ENCODE results near the gene MAGEF1. TPM values are rescaled to one million over a fixed set of nuclear protein-coding genes. Genes with fewer than 3 reads are reported as not detected.

Gene MAGEF1
- total and polyA plus RNA-seq, 9 of the 15 experiments (the other 6 are each of a cell fraction or from before 2014, with no cell fraction given): 1.5 to 39.1 (median 19.8) TPM

DNA sequence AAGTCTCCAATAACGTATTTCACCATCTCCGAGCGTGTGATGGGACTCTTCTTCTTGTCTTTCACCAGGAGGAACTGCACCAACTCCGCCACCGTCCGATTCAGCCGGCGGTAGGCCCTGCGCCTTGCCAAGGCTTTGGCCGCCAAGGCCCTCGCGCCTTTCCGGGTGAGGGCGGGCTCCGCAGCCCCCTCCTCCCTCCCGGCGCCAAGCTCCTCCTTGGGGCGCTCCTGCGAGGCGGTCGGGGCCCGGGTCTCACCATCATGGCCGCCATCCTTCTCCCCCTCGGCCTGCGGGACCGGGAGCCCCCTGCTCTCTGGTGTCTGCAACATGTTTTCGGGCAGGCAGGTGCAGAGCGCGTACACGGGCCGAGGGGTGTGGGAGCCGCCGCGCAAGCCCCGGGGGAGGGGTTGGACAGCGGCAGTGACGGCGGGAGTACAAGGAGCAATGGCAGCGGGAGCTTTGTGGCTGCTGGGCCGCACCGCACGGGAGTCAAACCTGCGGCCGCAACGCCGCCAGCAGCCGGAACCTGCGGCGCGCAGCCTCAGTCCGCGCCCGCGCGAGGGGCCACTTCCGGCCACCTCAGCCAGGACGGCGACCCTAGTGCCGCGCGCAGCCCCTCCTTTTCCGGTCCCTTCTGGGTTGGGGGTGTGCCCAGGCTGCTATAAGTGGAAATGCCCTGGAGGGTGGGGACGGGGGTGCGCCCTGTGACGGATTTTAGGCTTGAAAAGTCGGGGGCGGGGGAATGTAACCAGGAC lies at the start of gene MAGEF1 (continued):
- TF ChIP-seq, protein P1, sequence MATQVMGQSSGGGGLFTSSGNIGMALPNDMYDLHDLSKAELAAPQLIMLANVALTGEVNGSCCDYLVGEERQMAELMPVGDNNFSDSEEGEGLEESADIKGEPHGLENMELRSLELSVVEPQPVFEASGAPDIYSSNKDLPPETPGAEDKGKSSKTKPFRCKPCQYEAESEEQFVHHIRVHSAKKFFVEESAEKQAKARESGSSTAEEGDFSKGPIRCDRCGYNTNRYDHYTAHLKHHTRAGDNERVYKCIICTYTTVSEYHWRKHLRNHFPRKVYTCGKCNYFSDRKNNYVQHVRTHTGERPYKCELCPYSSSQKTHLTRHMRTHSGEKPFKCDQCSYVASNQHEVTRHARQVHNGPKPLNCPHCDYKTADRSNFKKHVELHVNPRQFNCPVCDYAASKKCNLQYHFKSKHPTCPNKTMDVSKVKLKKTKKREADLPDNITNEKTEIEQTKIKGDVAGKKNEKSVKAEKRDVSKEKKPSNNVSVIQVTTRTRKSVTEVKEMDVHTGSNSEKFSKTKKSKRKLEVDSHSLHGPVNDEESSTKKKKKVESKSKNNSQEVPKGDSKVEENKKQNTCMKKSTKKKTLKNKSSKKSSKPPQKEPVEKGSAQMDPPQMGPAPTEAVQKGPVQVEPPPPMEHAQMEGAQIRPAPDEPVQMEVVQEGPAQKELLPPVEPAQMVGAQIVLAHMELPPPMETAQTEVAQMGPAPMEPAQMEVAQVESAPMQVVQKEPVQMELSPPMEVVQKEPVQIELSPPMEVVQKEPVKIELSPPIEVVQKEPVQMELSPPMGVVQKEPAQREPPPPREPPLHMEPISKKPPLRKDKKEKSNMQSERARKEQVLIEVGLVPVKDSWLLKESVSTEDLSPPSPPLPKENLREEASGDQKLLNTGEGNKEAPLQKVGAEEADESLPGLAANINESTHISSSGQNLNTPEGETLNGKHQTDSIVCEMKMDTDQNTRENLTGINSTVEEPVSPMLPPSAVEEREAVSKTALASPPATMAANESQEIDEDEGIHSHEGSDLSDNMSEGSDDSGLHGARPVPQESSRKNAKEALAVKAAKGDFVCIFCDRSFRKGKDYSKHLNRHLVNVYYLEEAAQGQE (IDR thresholded peaks at IDR 0.05; ENCODE audit: borderline replicate concordance): peak; percentile 35; the same call in 1 of the 2 replicates
- TF ChIP-seq, protein P1 (CRISPR knock-in tag; IDR thresholded peaks at IDR 0.05; ENCODE audit: low read depth): no peak
- TF ChIP-seq CHAMP1 (IDR thresholded peaks at IDR 0.05) (no peak), NCOA2 (IDR thresholded peaks at IDR 0.05; ENCODE audit: partially characterized antibody in 2 of 2) (no peak), SPI1 (IDR thresholded peaks at IDR 0.05; ENCODE audit: borderline replicate concordance, low read depth, low read length) (peak; percentile 21; the same call in 1 of the 2 replicates), MCM5 (IDR thresholded peaks at IDR 0.05; ENCODE audit: low read depth) (no peak), NR3C1 (CRISPR knock-in tag; IDR thresholded peaks at IDR 0.05) (no peak), ZNF436 (CRISPR knock-in tag; IDR thresholded peaks at IDR 0.05) (no peak), MEF2D (tag; conservative IDR thresholded peaks at IDR 0.05; ENCODE audit: low read depth) (no peak), TEAD2 (tag; IDR thresholded peaks at IDR 0.05) (no peak), NFATC3 (IDR thresholded peaks at IDR 0.05) (no peak), MAZ (CRISPR knock-in tag; conservative IDR thresholded peaks at IDR 0.05 in 1 of 2, IDR thresholded peaks at IDR 0.05 in 1 of 2) (peak; percentile 77 to 79), FUS (optimal IDR thresholded peaks at IDR 0.05; ENCODE audit: low read depth, low read length) (no peak)
- TF ChIP-seq, protein P2, sequence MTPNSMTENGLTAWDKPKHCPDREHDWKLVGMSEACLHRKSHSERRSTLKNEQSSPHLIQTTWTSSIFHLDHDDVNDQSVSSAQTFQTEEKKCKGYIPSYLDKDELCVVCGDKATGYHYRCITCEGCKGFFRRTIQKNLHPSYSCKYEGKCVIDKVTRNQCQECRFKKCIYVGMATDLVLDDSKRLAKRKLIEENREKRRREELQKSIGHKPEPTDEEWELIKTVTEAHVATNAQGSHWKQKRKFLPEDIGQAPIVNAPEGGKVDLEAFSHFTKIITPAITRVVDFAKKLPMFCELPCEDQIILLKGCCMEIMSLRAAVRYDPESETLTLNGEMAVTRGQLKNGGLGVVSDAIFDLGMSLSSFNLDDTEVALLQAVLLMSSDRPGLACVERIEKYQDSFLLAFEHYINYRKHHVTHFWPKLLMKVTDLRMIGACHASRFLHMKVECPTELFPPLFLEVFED (CRISPR knock-in tag; conservative IDR thresholded peaks at IDR 0.05): no peak
